Upper lobe of left lung (tissue), 4 donors: ENCODE measurements around the gene MZT2B.

Source experiments
- POLR2A ChIP-seq, 4 donors: fragments of 450-650 bp; IDR thresholded peaks; one replicate each; pipeline ENCODE4 v1.5.1; 2016 to 2017; ENCODE audit warnings: antibody characterized with exemption in 4 of 4, mild to moderate bottlenecking in 2 of 4
- TF ChIP-seq, protein P1 (sequence below), 6 experiments: fragments of 450-650 bp in 4 of 6; fragments of 200-600 bp in 2 of 6; sonication (generic) in 2 of 6; IDR thresholded peaks; one replicate each; pipeline ENCODE4 v1.5.1; 2016 to 2019; ENCODE audit warnings: antibody characterized with exemption in 6 of 6

DNA sequence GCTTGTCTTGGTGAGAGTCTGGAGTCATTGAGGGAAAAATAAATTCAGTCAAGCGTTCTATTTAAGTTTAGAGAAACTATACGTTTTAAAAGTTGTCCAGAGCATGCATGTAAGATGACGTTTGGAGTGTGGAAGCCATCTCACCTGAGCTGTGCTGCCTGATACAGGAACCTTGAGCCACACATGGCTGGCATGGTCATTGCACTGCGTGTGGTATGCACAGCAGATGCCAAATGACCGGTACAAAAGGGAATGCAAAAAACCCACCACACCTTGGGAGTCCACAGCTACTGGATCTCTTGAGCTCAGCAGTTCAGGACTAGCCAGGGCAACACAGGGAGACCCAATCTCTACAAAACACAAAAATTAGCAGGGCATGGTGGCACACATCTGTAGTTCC, 4.3 kb downstream of the MZT2B start:
- TF ChIP-seq, protein P1, sequence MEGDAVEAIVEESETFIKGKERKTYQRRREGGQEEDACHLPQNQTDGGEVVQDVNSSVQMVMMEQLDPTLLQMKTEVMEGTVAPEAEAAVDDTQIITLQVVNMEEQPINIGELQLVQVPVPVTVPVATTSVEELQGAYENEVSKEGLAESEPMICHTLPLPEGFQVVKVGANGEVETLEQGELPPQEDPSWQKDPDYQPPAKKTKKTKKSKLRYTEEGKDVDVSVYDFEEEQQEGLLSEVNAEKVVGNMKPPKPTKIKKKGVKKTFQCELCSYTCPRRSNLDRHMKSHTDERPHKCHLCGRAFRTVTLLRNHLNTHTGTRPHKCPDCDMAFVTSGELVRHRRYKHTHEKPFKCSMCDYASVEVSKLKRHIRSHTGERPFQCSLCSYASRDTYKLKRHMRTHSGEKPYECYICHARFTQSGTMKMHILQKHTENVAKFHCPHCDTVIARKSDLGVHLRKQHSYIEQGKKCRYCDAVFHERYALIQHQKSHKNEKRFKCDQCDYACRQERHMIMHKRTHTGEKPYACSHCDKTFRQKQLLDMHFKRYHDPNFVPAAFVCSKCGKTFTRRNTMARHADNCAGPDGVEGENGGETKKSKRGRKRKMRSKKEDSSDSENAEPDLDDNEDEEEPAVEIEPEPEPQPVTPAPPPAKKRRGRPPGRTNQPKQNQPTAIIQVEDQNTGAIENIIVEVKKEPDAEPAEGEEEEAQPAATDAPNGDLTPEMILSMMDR (IDR thresholded peaks at IDR 0.05), result no peak
- TF ChIP-seq POLR2A (IDR thresholded peaks at IDR 0.05), result no peak
